ENCODE data around the gene BAD.

Gene BAD

DNA sequence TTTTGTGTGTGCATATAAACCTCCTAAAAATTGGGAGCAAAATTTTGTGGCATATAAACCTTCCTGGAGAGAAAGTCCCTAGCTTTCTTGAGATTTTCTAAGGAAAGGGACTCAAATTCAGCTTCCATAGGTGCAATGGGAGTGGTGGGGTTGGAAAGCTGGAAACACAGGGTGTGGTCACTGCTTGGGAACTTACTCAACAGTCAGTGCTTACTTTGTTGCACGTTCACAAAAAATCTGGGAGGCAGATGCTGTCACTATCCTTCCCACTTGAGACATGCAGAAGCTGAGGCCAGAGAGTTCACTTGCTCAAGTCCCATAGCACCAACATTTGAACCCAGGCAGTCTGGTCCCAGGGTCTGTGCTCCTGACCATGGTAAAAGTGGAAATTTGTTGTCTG lies 11.8 kb upstream of the BAD start:
- no peak for DNase-seq

DNA sequence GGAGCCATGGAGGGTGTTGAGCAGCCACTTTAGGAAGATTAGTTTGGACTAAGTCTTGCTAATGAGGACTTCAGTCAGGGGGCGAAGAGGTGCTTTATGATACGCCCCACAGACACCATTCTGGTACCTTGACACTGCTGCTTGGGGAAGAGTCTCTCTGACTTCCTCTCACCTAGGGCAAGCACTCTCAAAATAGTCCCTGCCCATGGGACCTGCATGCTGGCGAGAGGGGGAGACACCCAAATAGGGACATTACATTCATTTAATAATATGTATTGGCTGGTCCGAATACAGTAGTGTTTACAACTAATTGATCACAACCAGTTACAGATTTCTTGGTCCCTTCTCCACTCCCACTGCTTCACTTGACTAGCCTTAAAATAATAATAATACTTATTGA lies 11.3 kb upstream of the BAD start:
- no peak for DNase-seq

GRCh38 chr11:64294774-64295173 lies 10.3 kb upstream of the BAD start:
- DNase-seq, result no peak

- DNase-seq, result no peak
Measured at GRCh38 chr11:64292460-64293254, 8.2 kb upstream of the BAD start.

DNA sequence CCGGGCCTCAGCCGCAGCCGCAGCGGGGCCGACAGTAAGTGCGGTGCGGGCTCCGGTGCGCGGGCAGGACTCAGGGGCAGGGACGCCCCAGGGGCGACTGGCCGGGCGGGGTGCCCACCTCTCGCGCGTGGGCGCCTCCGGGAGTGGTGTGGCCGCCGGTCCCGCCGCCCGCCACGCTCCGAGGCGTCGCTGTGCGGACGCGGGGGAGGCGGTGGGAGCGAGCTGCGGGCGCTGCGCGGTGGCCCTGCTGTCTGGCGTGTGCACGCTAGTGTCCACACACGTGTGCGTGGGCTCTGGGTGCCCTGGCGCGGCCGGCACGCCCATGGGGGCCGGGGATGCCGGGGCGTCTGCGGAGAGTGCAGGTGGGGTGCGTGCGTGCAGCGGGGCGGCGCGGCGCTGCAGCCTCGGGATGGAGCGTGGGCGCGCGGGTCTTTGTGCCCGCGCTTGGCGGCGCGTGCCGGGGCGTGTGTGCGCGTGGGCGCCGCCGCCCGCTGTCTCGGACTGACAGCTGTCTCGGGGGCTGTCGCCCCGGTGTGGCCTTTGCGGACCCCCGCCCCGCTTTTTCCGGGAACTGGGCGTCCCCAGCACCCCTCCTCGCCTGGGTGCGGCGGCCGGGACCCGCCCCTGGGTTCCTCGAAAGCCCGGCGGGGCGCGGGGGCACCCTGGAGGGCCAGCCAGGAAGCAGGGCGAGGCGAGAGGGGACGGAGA lies 7.4 kb upstream of the BAD start:
- no peak for DNase-seq

DNA sequence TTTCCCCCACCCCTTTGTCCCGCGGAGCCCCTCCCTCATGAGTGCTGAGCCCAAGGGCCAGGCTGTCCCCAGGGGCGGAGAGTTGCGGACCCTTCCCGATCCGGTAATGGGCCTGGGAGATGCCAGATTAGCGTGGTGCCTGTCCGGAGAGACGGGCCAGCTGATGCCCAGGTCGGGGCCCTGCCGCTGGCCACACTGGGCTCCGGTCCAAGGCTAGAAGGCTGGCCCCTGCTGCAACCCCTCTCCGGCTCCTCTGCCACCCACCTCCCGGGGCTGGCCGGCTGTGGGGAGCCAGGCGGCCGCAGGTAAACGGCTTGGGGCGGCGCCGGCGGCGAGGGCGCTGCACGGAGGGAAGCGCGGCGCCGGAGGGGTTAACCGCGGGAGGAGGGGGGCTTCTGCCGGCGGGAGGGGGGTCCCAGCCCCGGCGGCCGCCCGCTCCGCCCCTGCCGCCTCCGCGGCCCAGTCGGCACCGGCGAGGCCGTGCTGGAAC lies 6.8 kb upstream of the BAD start, which contains the start of gene KCNK4:
Gene KCNK4 (plus strand): TSS at position 41 of the 490 bp plus-strand sequence. CDS start 1,717 bp downstream, outside the sequence.
- DNase-seq, result no peak

DNA sequence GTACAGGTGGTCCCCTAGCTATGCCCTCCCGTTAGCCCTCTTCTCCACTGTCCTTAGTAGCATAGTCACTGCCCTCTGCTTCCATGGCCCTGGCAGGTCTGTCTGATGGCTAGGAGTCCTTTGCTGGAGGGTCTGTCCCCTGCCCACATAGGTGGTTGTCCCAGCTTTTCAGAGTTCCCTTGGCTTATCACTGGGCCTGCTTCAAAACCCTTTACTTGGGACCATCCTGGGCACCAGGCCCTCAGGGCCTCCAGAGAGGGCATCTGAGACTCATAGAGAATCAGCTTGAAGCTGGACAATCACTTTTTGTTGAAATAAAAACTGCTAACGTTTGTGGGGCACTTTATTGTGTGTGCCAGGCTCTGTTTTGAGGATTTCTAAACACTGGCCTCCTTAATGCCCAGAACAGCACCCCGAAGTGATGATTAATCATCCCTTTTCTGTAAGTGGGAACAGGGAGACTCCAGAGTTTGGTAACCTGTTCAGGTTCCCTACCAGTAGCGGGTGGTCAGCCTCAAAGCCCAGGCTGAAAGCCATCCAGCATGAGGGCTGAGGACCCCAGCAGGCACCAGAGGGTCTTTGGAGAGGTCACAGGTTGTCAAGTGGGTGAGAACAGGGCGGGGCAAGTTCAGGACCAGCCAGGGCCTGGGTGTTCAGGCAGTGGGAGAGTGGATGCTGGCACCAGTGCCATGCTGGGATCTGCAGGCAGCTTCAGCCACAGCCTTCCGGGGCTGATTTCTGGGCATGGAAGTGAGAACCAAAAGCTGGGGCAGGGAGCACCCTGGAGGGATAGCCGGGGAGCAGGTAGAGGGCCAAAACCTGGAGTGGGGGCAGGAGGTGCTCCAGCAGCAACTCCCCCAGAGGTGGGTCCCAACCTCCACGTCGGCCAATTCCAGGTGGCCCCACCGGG lies 6.1 kb upstream of the BAD start:
- DNase-seq, result no peak

GRCh38 chr11:64289002-64289564 lies 4.6 kb upstream of the BAD start:
- no peak for DNase-seq

DNA sequence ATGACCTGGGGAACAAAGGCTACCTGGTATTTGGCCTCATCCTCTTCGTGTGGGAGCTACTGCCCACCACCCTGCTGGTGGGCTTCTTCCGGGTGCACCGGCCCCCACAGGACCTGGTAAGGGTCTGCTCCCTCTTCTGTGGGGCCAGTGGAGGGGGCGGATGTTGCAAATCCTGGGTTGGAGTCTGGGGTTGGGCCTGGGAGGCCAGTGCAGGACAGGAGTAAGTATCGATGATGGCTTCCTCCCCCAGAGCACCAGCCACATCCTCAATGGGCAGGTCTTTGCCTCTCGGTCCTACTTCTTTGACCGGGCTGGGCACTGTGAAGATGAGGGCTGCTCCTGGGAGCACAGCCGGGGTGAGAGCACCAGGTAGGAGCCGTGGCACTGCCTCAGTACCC lies 3.9 kb upstream of the BAD start:
- DNase-seq, result no peak

DNA sequence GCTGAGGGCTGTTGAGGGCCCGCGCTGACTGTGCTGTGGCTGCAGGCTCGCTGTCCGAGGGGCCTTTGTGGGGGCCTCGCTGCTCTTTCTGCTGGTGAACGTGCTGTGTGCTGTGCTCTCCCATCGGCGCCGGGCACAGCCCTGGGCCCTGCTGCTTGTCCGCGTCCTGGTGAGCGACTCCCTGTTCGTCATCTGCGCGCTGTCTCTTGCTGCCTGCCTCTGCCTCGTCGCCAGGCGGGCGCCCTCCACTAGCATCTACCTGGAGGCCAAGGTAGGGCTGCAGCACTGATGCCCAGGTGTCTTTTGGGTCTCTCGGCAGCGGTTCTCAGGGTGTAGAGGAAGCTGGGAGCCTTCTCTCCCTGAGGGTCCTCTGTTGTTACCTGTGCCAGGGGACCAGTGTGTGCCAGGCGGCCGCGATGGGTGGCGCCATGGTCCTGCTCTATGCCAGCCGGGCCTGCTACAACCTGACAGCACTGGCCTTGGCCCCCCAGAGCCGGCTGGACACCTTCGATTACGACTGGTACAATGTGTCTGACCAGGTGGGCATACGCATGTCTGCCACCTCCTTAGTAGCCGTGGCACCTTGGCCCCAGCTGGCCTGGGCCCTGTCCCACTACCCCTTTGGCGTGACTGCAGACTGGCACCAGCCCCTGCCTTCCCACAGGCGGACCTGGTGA lies 3.3 kb upstream of the BAD start:
- no peak for DNase-seq

- DNase-seq, result no peak
Measured at GRCh38 chr11:64286801-64287159, 2.3 kb upstream of the BAD start.

DNA sequence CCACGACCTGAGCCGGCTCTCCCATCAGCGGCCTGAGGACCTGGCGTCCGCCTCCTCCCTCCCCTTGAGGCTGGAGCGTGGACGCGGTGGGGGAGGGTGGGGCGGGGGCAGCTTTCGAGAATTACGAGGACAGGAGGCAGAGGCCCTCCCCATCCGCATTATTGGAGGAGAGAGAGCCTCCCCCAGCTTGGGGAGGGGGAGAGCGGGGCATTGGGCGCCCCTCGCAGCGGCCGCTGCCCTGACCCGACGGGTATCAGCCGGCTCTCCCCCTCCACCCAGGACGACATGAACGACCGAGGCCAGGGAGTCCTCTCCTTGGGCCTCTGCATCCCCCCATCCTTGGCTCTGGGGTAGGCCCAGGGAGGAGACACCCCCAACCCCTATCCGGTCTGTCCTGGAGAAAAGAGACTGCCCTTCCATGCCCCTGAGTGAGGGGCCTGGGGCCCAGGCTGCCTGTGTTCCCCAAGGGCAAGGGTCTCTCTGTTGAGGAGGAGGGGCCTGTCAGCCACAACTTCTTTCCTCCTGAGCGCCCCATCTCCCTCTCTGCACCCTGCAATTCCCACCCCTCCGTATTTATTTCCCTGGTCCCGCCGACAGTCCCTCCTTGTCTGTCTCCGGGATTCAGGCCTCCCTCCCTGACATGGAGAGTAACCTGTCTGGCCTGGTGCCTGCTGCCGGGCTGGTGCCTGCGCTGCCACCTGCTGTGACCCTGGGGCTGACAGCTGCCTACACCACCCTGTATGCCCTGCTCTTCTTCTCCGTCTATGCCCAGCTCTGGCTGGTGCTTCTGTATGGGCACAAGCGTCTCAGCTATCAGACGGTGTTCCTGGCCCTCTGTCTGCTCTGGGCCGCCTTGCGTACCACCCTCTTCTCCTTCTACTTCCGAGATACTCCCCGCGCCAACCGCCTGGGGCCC lies 1.7 kb upstream of the BAD start:
- DNase-seq, result peak; percentile 13

DNA sequence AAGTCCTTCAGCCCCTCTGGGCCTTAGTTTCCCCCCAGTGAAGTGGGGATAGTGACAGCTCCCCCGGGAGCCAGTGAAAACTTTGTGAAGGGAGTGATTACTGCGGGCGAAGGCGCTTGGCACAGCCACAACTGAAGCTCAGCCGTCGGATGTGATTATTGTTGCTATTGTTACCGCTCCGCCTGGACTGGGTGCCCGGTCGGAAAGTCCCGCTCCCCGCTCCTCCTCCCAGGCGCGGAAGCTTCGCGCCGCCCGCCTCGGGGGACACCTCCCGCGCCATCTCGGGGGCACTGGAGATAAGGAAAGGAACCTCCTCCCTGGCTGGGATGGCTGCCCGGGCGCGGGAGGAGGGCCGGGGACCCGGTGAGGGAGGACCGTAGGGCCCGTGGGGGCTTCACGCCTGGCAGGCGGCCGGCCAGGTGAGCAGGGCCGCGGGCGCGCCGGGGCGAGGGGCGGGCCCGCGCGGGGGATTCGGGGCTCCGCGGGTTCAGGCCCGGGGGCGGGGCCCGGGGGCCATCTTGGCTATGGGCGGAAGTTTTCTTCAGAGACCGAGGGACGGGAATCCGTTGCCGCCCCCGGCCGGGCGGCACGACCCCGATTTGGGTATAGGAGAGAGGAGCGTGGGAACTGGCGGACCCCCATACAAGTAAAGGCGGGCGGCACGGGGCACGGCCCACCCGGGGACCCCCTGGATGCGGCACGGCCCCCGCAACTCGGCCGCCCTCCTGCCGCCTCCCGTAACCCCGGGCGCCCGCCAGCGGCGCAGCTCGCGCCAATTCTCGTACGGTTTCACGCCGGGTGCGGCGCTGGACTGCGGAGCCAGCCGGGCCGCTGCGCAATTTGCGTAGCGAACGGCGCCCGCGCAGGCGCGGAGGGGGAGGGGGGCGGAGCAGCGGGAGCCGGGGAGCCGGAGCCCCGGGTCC lies 758 bp upstream of the BAD start, which contains the start of gene GPR137:
Gene GPR137 (plus strand): TSS at position 887 of the 923 bp plus-strand sequence. CDS start 677 bp downstream, outside the sequence.
- DNase-seq, result peak; percentile 90

DNA sequence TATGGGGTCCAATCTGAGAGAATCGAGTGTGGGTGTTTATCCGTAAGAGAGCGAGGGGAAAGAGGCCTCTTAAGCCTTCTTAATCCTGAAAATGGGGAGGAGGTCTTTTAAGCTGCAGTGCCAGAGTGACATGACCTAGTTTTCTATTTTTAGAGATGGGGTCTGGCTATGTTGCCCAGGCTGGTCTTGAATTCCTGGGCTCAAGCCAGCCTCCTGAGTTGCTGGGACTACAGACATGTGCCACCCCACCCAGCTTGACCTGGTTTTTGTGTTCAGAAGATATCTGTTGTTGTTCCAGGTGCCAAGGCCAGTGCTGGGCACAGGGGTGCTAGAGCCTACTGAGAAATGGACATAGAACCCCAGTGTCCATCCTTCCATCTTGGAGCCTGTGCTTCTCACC lies 1.4 kb downstream of the BAD start:
- DNase-seq, result no peak

GRCh38 chr11:64281957-64282770 lies 2.3 kb downstream of the BAD start:
- no peak for DNase-seq

DNA sequence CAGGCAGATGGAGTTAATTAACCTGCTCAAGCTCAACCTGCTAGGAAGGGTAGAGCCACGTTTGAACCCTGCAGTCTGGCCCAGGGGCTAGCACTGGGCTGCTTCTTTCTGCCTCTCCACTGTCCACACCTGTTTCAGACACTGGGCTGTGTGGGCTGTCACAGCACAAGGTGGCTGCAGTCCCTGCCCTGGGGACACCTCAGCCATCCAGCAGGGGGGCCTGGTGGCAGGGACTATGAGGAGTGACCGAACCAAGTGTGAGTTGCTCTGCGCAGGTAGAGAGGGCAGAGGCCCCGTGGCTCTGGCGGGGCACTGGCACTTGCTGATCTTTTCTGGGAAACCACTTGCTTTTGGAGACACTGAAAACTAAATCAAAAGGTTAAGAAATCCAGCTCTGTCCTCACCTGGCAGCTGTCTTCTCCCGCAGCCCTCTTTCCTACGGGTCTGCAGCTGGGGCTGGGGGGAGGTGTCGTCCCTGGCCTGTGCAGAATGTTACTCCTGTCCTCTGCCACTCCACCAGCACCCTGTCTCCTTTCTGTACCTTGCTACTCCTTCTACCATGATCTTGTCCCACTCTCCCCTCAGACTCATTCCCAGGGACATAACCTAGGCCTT lies 5.8 kb downstream of the BAD start:
- DNase-seq, result no peak

DNA sequence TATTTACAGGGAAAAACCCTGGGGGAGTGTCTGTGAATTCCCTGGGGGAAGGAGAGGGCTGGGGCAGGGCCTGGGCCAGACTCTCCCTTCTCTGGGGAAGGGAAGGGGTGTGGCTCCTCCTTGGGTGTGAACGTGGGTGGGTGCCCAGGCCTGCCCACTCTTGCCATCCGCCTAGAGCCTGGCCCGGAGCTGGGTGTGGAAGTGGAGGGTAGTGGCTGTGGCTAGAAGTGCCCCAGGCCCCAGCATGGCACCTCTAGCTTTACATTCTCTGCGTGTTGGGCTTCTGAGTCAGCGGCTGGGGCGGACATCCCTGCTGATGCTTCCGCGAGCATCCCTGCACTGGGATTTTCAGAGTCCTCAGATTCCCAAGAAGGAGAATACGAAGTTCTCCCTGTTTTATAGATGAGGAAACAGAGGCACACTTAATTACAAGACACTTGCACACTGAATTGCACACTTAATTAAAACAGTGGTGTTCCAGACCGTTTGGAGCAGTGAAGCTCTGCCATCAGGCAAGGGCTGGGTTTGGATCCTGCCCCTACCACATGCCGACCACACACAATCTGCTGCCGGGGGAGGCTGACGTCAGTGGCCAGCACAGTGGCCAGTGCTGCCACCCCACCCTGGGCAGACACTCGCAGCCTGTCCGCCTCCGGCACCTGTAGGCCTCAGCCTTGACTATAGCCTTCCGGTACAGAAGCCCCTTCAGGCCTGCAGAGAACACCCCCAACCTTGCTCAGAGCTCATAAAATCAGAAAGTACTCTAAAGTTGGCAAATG lies 7.6 kb downstream of the BAD start:
- no peak for DNase-seq

DNA sequence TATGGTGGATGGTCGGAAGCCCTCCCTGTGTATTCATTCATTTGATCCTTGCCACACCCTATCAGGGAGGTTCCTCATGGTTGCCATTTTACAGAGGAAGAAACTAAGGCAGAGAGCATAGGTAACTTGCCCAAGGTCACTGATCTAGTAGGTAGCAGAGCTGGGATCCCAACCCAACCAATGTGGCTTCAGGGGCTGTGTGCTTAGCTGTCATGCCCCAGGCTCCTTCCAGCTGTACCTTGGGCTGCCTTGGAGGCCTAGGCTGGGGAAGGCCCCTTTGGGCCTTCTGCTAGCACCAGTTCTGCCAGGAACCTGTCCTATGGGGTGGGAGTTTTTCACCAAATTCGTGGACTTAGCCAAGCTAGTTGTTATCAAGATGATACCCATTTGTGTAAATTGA lies 8.6 kb downstream of the BAD start:
- DNase-seq, result no peak

Measured in OCI-M1 (cell line).